HG03097 (cell line): ENCODE results near the gene DDA1.

Experiments
- ATAC-seq: cut with Tn5 transposase; IDR thresholded peaks from one replicate; pipeline ENCODE4 v1.9.1; 2021; ENCODE audit not compliant: unreplicated experiment, low FRiP score

Gene DDA1

DNA sequence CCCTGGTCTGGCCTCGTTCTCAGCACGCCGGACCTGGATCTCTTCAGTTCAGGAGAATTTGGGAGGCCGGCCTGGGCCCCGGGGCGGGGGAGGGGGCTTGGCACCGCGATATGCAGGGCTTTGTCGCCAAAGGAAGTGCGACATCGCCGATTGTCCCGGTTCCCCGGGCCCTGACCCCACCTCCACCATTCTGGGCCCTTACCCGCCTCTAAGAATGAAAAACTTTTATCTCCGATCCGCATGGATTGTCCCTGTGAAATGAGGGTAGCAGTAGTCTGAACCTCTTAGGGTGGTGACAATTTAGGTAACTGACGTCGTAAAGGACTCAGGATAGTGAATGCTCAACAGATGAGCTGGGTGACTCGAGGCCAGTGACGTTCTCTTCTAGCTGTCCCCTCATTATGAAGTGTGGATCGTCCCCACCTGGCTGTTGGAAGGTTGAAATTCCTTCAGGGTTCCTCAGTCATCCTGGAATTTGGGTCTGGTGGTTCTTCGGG lies 650 bp downstream of the DDA1 start:
- no peak for ATAC-seq

DNA sequence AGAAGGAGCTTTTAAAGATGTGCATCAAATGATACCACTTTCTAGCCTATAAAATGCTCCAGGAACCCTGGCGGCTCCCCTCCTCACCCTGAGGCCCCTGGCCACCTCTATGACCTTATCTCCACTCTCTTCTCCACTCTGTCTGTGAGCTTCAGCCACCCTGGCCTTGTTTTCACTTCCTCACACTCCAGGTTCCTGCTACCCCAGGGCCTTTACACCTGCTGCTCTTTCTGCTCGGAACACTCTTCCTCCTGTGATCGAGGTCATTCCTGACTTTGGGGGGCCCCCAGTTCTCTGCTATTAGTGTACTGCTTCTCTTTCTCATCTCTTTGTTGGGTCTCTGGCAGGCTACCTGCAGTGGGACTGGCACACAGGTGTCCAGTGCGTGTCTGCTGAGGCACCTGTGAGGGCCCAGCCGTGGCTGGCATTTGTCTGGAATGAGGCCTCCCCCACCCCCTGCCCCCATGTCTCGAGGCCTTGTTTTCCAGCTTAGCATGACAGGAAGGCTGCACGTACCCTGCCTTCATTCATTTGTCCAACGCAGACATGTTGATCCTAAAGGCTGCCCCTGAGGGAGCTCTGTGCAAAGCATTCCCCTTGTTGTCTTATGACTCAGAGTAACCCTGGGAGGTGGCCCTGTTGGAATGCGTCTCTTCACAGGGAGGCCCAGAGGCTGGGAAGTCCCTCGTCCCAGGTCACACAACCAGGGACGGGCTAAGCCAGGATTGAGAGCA lies 2.3 kb downstream of the DDA1 start:
- ATAC-seq = no peak

DNA sequence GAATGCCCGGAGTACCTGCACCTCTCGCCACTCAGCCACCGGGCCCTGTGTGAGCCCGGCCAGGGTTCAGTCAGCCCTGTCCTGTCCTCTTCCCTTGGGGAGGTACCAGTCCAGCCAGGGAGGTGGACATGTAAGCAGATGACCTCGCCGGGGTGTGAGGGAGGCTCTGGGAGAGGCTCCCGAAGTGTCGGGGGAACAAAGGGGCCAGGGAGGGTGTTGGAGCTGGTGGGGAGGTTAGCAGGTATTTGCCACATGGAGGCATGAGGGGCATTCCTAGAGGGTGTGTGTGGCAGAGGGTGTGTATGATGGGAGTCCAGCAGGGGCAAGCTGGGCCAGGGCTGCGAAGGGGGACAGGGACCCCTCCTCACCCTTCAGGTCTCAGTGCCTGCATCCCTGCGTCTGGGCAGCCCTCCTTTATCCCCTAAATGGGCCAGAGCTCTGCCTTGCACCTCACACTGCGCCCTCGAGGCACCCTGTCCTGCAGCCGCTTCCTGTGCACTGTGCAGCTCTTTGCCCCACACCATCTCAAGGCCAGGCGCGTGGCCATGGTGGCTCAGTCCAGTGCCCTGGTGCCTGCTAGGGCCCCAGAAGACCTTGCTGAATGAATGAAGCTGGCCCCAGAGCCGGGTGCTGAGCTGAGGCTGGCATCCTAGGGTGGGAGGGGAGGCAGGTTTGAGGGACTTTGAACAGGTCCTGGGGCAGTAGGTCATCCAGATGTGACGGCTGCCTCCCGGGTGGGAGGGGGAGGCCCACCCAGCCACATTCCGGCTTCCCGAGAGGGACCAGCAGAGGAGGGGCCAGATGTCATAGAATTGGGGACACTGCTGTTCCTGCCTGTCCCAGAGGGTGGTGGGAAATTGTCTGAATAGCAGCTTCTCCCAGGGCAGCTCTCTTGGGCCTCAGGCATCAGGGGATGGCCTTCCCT lies 3.1 kb downstream of the DDA1 start:
- no peak for ATAC-seq

DNA sequence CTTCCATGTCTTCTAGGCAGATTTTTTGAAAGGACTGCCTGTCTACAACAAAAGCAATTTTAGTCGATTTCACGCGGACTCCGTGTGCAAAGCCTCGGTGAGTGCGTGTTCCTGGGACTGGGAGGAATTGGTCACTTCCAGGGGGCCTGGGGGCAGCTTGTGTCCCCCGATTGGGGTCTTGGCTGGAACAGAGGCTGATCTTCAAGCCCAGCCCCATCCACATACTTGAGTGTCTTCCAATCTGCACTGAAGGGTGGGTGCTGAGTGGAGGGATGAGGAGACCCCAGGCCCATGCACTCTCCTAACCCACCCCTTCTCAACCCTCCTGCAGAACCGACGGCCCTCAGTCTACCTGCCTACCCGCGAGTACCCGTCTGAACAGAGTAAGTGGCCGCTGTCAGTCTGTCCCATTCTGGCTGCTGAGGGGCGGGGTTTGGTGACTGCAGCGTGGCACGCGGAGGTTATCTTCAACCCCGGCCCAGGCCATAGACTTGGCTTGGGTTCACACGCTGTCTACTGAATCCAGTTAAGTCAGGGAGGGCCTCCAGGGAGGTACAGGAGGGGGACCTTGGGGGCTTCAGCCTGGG lies 4.7 kb downstream of the DDA1 start:
- no peak for ATAC-seq

DNA sequence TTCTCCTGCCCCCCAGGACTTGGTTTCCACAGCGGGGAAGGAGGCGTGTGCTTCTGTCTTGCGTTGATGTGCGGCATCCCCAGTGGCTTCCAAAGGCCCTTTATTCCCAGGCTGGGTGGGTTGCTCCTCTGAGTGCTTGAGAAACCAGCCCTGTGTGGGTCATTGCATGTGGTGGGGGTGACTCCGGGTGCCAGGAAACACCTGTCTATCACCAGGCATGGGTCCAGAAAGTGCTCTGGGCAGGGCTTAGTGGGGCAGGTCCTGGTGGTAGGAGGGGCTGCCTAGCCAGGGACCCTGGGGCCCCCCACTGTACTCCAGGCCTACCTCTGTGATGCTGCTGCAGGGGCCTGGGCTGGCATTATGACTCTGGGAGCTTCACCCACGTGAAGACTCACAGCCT lies 9.6 kb downstream of the DDA1 start:
- ATAC-seq = no peak

DNA sequence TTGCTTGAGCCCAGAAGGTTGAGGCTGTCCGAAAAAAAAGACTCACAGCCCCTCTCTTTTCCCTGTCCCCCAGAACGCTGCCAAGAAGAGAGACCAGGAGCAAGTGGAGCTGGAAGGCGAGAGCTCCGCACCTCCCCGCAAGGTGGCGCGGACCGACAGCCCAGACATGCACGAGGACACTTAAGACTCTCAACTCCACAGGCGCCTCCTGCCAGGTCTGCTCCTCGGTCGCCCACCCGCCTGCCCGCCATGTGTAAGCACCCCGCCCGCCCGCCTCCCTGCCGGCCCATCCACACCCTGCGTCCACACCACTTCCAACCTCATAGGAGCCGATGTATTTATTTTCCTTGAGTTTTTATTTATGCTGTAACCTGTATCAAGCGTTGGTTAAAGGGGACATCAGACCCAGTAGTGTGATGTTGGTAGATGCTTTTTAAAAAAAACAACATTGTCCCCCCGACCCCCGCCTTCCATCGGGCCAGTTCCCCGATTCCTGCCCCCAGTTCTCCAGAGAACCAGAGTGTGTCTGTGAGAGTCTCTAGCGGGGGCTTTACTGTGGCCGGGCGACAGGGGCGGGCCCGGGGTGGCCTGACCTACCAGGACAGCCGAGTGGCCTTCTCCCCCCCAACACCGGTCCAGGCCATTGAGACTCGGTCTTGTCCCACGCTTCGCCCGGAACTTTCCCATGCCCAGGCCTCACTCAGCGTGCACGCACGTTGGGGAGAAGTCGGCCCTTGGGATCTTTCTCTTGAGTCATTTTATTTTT lies 10.3 kb downstream of the DDA1 start:
- ATAC-seq = no peak

DNA sequence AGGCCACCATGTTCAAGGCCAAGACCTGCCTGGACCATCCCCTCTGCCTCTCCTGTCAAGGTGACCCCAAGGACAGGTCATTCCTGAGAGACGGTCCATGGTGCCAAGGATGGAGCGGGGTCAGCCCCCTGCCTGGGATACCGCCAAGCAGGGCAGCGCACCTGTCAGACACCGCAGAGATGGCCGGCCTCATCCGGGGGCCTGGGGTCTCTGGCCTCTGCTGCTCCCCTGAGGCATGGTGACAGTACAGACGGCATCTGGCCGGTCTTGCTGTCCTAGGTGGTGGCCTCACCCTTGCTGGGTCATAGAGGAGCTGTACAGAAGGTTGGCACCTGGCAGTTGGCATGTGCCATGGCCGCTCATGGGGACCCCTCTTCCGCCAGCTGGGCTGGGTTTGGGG lies 11.1 kb downstream of the DDA1 start:
- no peak for ATAC-seq

DNA sequence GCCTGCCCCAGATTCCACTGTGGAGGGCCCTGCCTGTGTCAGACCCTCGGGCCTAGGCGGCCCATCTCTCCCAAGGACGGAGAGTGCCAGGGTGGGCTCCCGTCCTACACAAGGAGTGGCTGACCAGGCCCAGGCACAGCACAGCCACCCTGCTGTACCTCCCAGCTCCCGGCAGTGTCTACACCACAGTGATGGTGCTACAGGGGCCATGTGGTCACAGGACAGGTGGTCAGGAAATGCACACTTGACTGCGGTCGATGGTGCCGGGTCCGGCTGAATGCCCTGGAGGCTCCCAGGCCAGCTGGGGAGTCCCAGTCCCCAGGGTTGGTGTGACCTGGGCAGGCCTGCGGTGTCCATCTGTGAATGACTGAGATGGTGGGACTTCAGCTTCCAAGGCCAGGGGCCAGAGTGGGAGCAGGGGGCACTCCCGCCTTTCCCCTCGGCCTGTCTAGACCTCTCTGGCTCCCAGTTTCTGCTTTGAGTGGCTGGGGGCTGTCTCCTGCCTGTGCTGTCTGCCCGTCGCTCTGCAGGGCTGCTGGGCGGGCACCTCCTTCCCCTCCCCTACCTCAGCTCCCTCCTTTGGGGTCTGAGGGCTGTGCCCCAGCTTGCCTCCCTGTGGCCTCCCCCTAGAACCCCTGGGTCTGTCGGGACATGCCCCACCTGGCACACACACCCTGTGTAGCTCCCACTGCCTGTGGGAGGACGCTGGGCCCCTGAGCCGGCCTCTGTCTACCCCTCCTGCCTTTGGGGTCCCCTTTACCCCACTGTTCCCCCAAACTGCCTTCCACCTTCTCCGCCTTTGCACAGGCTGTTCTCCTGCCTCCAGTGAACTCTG lies 12.5 kb downstream of the DDA1 start:
- ATAC-seq = no peak

DNA sequence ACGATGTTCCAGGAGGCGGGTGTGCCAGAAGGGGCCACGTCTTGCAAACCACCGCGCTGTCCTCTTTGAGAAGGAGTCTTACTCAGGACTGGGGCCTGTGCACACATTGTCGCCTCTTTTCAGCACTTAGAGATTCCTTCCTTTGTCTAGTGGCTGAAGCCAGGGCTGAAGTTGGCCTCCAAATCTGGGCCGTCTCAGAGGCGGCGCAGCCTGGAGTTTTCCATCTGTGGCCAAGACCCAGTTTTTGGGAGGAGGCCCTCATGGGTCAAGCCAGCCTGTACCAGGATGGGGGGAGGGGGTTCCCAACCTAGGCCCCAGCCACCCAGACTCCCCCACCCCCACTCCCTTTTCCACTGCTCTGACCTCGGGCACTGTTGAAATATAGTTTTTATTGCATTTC lies 13.5 kb downstream of the DDA1 start:
- ATAC-seq = no peak

DNA sequence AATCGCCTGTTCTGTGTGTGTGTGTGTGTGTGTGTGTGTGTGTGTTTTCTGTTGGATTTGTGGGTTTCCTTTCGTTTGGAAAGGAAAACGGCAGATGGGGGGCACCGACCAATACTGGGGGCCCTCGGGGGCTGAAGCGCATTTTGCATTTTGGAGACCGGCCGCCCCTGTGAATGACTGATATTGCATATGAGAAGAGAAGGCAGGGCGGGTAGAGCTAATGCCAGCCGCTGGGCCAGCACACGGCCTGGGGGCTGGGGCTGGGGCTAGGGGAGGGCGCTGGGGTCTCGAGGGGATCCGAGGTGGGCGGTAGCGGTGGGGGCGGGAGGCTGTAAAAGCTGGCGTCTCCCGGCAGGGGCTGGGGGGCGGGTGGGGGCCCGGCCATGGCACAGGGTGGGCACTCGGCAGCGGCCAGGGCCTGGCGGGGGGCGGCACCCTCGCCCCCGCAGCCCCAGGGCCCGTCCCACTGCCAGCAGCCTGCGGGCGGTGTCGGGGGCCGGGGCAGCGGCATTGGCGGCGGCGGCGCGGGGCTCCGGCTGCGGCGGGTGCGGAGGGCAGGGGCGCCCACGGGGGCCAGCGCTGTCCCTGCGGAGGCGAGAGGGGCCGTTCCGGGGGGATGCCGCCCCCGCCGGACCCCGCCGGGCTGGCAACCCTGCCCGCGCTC lies 14.1 kb downstream of the DDA1 start:
- ATAC-seq = no peak

DNA sequence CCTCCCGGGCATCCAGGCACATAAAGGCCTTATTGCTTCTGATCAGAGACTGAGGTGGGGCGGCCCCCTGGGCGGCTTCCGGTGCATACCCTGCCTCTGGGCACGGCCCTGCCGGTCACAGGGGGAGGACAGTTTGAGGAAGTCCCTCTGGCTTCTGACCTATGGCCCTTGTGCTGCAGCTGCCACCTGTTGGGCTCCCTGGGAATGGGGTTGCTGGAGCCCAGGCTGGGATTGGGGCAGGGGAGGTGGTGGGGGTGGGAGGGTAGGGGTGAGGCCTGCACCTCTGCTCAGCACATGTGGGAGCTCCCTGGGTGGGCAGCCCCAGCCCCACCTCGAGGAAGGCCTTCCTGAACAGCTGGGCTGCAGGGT lies 14.6 kb downstream of the DDA1 start:
- ATAC-seq = no peak

DNA sequence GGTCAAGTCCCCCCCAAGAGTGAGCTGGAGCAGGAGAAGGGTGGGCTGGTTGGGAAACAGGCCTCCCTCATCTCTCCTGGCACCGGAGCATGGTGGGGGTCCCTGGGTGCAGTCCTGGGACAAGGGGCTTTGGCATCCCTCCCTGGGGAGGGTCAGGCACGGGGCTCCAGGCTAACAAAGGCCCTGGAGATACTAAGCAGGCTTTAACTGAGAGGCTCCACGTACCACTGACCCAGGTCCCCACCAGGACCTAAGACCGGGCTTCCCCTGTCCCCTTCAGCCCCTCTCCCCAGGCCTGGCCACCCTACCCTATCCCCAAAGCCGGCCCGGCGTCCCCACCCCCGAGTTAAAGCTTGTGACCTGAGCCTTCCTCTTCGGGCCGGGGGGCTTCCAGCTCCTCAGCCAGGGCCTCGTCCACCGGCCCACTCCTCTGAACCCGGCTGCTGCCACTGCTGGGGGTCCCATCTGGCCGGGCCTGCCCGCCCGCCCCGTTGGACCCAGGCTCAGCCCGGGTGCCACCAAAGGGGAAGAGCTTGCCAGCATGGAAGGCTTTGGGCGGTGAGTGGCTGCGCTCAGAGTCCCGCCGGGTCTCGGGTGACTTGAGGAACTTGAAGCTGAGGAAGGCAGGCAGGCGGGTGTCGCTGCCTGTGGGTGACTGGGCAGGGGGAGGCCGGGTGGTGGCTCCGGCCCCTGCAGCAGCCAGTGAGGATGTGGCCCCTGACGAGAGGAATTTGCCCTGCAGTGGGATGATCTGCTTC lies 15.2 kb downstream of the DDA1 start:
- no peak for ATAC-seq

DNA sequence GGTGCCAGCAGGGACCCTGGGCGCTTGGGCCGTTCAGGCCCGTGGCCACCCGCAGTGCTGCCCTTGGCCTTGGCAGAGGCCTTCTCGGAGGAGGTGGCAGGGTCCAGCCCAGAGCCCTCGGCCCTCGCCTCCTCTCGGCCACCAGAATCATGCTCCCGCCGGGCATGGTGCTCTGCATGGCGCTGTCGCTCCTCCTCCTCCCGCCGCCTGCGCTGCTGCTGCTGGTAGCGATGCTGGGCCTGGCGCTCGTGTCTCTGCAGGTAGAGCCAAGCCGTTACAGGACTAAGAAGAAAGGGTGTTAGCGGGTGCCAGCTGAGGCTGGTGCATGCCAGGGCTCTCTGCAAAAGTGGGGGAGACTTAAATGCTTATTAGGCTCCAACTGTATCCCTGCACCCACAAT lies 15.8 kb downstream of the DDA1 start:
- ATAC-seq = no peak

DNA sequence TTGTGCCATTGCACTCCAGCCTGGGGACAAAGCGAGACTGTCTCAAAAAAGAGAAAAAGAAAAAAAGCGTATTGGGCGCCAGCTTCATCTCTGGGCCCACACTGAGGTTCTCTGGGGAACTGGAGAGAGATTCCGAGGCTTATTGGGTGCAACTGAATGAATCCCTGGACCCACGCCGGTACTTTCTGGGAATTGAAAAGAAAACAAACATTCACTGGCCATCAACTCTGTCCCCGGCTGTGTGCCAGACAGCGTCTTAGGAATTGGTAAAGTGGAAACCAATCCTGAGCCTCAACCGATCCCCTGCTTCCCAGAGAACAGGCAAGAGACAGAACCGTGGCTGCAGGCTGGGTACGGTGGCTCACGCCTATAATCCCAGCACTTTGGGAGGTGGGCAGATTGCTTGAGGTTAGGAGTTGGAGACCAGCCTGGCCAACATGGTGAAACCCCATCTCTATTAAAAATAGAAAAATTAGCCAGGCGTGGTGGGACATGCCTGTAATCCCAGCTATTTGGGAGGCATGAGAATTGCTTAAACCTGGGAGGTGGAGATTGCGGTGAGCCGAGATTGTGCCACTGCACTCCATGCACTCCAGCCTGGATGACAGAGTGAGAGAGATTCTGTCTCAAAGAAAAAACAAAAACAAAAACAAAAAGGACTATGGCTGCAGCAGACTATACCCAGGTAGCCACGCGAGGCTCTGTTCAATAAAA lies 16.7 kb downstream of the DDA1 start:
- no peak for ATAC-seq

DNA sequence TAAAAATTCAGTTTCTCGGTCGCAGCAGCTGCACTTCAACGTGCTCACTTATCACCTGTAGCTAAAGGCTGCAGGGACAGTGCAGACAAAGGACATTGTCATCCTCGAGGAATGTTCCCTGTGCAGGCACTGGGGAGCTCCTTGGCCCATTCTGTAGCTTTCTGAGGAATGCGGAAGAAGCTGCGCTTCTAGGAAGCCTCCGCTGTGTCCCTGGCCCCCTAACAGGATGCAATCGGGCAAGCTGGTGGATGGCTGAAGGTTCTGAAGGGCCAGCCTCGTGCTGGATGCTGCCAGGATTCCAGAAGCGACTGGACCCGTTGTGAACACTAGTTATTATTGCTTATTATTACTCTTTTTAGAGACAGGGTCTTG lies 17.2 kb downstream of the DDA1 start:
- no peak for ATAC-seq

DNA sequence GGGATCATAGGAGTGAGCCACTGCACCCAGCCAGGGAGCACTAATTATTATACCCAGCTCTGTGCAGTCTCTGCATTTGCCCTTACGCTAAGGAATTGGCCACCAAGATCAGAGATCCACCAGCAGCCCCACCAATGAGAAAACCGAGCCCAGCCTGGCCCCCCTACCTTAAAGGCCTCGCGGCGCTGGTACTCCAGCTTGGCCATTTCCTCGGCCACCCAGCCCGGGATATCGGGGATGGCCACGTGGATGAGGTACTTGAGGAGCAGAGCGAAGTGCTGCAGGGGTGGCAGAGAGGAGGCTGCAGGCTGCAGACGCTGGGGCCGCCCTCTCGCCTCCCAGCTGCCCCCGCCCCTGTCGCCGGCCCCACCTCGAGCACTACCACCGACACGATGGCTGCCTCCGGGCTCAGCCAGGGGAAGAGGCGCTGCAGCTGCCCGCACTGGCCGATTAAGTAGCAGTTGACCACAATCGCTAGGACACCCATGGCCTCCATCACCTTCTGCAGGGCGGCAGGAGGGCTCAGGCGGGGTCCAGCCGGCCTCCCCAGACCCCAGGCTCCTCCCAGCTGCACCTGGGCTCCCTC lies 17.8 kb downstream of the DDA1 start:
- ATAC-seq = no peak

DNA sequence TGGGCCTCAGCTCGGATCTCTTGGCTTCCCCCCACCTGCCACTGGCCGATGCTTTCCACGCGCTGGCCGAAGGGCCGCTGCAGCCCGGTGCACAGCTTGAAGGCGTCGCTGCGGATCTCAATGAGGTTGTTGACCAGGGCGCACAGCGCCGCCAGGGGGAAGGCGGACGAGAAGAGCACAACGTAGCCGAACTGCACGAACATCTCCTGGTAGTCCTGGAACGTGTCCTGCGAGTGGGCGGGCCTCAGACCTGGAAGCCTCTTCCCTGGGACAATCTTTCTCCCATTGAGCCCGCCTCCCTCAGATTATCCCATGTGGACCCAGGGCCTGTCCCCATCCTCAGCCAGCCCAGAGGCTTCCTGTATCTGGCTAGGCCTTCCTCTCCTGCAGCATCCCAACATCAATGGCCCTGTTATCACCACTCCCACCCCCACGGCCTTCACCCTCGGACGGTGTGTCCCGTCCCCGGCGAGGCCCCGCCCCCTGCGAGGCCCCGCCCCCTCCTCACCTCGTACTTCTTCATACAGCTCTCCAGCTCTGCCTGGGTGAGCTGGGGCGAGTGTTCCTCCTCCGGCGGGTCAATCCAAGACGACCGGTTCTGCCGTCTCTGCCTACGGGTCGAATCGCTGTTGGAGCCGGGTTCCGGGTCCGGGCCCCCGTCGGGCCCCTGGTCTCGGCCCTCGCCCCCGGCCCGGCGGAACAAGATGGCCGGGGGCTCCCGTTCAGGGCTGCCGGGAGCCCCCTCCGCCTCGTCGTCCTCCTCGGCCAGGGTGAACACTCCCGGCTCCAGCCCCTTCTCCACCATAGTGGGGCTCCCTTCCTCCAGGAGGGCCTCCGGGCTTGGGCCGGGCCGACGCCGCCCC lies 18.5 kb downstream of the DDA1 start:
- ATAC-seq = no peak
